ENCODE data around the gene STIM2. TPM values are rescaled to one million over a fixed set of nuclear protein-coding genes. Genes with fewer than 3 reads are reported as not detected.

The STIM2 gene
- polyA plus RNA-seq, 1 donor (not counting 4 experiments of a cell fraction or from before 2014, with no cell fraction given) = 20.7 TPM

GRCh38 chr4:26952891-26953290 lies 92.2 kb downstream of the STIM2 start:
- H3K27ac ChIP-seq (ENCODE audit: control insufficient read depth, insufficient read depth, low read length) = no peak overlapping the region
- H3K9ac ChIP-seq (ENCODE audit: control insufficient read depth, extremely low read depth, insufficient read depth, low read length) = no peak overlapping the region
- H3K4me1 ChIP-seq (ENCODE audit: control insufficient read depth, extremely low read depth, insufficient read depth, low read length) = no peaks in the 10 kb centered on the region
- no peaks in the 10 kb centered on the region for H3K36me3 ChIP-seq (ENCODE audit: control insufficient read depth in 2 of 2, extremely low read depth in 1 of 2, insufficient read depth in 2 of 2, low read length in 2 of 2)
- DNase-seq (ENCODE audit: low read depth, low spot score) (no peak), FAIRE-seq (peak; percentile 20)
- H3K79me2 ChIP-seq (ENCODE audit: control insufficient read depth, insufficient read depth, low read length) = no peaks in the 10 kb centered on the region
- no peaks in the 10 kb centered on the region for H4K20me1 ChIP-seq (ENCODE audit: control insufficient read depth, extremely low read depth, insufficient read depth, low read length)
- H3K9me1 ChIP-seq (ENCODE audit: control insufficient read depth, extremely low read depth, insufficient read depth, low read length) = no peaks in the 10 kb centered on the region
- TF ChIP-seq CTCF (optimal IDR thresholded peaks at IDR 0.05 in 1 of 3, IDR thresholded peaks at IDR 0.05 in 1 of 3, conservative IDR thresholded peaks at IDR 0.05 in 1 of 3; ENCODE audit: extremely low read depth in 1 of 3, insufficient read depth in 2 of 3, low read length in 3 of 3) (no peak), EZH2 (IDR thresholded peaks at IDR 0.05; ENCODE audit: low read length) (no peak)
- dilution Hi-C loops (cut with MboI; ENCODE audit: extremely low pct_ligation_motif_present, low sequenced_read_pairs) = no loop called here
- H2AFZ ChIP-seq (ENCODE audit: control insufficient read depth, low read length) = no peak overlapping the region
- H3K4me3 ChIP-seq (ENCODE audit: control insufficient read depth in 2 of 3, extremely low read depth in 1 of 3, insufficient read depth in 2 of 3, low read depth in 1 of 3, low read length in 3 of 3) = no peak overlapping the region
- no peak overlapping the region for H3K4me2 ChIP-seq (ENCODE audit: control insufficient read depth, extremely low read depth, insufficient read depth, low read depth, low read length)
- no peaks in the 10 kb centered on the region for H3K27me3 ChIP-seq (ENCODE audit: control insufficient read depth, extremely low read depth, insufficient read depth, low read length)
- H3K9me3 ChIP-seq (ENCODE audit: control insufficient read depth, low read depth, low read length) = no peaks in the 10 kb centered on the region

GRCh38 chr4:26953366-26953765 lies 92.7 kb downstream of the STIM2 start:
- no peaks in the 10 kb centered on the region for H3K79me2 ChIP-seq (ENCODE audit: control insufficient read depth, insufficient read depth, low read length)
- no peak for TF ChIP-seq CTCF (optimal IDR thresholded peaks at IDR 0.05 in 1 of 3, IDR thresholded peaks at IDR 0.05 in 1 of 3, conservative IDR thresholded peaks at IDR 0.05 in 1 of 3; ENCODE audit: extremely low read depth in 1 of 3, insufficient read depth in 2 of 3, low read length in 3 of 3)
- TF ChIP-seq EZH2 (IDR thresholded peaks at IDR 0.05; ENCODE audit: low read length) = no peak
- H3K4me2 ChIP-seq (ENCODE audit: control insufficient read depth, extremely low read depth, insufficient read depth, low read depth, low read length) = no peak overlapping the region
- no peak for DNase-seq (ENCODE audit: low read depth, low spot score)
- H4K20me1 ChIP-seq (ENCODE audit: control insufficient read depth, extremely low read depth, insufficient read depth, low read length) = no peaks in the 10 kb centered on the region
- no peaks in the 10 kb centered on the region for H3K9me1 ChIP-seq (ENCODE audit: control insufficient read depth, extremely low read depth, insufficient read depth, low read length)
- FAIRE-seq = no peak
- no peak overlapping the region for H3K4me3 ChIP-seq (ENCODE audit: control insufficient read depth in 2 of 3, extremely low read depth in 1 of 3, insufficient read depth in 2 of 3, low read depth in 1 of 3, low read length in 3 of 3)
- no peak overlapping the region for H3K27ac ChIP-seq (ENCODE audit: control insufficient read depth, insufficient read depth, low read length)
- H3K9me3 ChIP-seq (ENCODE audit: control insufficient read depth, low read depth, low read length) = no peaks in the 10 kb centered on the region
- H3K36me3 ChIP-seq (ENCODE audit: control insufficient read depth in 2 of 2, extremely low read depth in 1 of 2, insufficient read depth in 2 of 2, low read length in 2 of 2) = no peaks in the 10 kb centered on the region
- H3K27me3 ChIP-seq (ENCODE audit: control insufficient read depth, extremely low read depth, insufficient read depth, low read length) = no peaks in the 10 kb centered on the region
- H3K4me1 ChIP-seq (ENCODE audit: control insufficient read depth, extremely low read depth, insufficient read depth, low read length) = no peaks in the 10 kb centered on the region
- no peak overlapping the region for H2AFZ ChIP-seq (ENCODE audit: control insufficient read depth, low read length)
- dilution Hi-C loops (cut with MboI; ENCODE audit: extremely low pct_ligation_motif_present, low sequenced_read_pairs) = no loop called here
- no peak overlapping the region for H3K9ac ChIP-seq (ENCODE audit: control insufficient read depth, extremely low read depth, insufficient read depth, low read length)

All from keratinocyte (primary cell).